H1 (cell line): Measurements from ENCODE around the gene ATP6AP1. TPM values are rescaled to one million over a fixed set of nuclear protein-coding genes. Genes with fewer than 3 reads are reported as not detected.

Experiments used
- BACH1 ChIP-seq: IDR thresholded peaks from 2 replicates; pipeline ENCODE4 v1.6.1; 2012; ENCODE audit warnings: low read length, improper control_type of control experiment
- BCL11A ChIP-seq, 2 experiments: IDR thresholded peaks; one replicate each; pipeline ENCODE4 v1.6.1; 2011; ENCODE audit warnings: low read depth in 2 of 2, low read length in 2 of 2, mild to moderate bottlenecking in 2 of 2
- CTCF ChIP-seq, 3 experiments: IDR thresholded peaks; 1 replicate in 2 of 3; 2 replicates in 1 of 3; pipeline versions ENCODE4 v1.5.1 to v1.6.1; 2011; ENCODE audit warnings: low read length in 3 of 3, mild to moderate bottlenecking in 3 of 3, inconsistent platforms in 2 of 3, low read depth in 1 of 3, moderate library complexity in 1 of 3; ENCODE audit not compliant: insufficient read depth in 1 of 3; ENCODE audit errors: control extremely low read depth in 1 of 3
- SUZ12 ChIP-seq: fragments of 200-600 bp; sonication (generic); IDR thresholded peaks from 2 replicates; pipeline ENCODE4 v1.6.1; 2012; ENCODE audit warnings: mild to moderate bottlenecking, inconsistent platforms, low read length, moderate library complexity, mixed read lengths
- polyA plus RNA-seq, 7 experiments: library from polyadenylated mRNA; depleted of rRNA in 3 of 7; stranded (reverse) in 5 of 7; unstranded in 2 of 7; fragments of >200 nt in 5 of 7; fragments of 200-250 nt in 2 of 7; gene quantifications; 1 replicate in 5 of 7; 2 replicates in 1 of 7; 4 replicates in 1 of 7; pipeline versions ENCODE4 v1.2.1 to v1.2.3, GENCODE V29; 2011 to 2013; ENCODE audit warnings: missing spikeins in 2 of 7, mixed read lengths in 2 of 7
- total RNA-seq: library from RNA; stranded (reverse); fragmentation: NEBNext Ultra II Directional; extraction: Animal tissue kit (Norgen Biotek cat#: 25700); gene quantifications from 2 replicates; pipeline ENCODE4 v1.2.1, GENCODE V29; 2021
- TF ChIP-seq, protein P1 (sequence below): IDR thresholded peaks from 2 replicates; pipeline ENCODE4 v1.6.1; 2012; ENCODE audit warnings: inconsistent platforms
- TF ChIP-seq, protein P2 (sequence below): IDR thresholded peaks from 2 replicates; pipeline ENCODE4 v1.6.1; 2012; ENCODE audit warnings: inconsistent platforms

Gene ATP6AP1
- total and polyA plus RNA-seq, 2 of the 8 experiments (the other 6 are each of a cell fraction or from before 2014, with no cell fraction given), result 44.6 to 80.8 TPM

DNA sequence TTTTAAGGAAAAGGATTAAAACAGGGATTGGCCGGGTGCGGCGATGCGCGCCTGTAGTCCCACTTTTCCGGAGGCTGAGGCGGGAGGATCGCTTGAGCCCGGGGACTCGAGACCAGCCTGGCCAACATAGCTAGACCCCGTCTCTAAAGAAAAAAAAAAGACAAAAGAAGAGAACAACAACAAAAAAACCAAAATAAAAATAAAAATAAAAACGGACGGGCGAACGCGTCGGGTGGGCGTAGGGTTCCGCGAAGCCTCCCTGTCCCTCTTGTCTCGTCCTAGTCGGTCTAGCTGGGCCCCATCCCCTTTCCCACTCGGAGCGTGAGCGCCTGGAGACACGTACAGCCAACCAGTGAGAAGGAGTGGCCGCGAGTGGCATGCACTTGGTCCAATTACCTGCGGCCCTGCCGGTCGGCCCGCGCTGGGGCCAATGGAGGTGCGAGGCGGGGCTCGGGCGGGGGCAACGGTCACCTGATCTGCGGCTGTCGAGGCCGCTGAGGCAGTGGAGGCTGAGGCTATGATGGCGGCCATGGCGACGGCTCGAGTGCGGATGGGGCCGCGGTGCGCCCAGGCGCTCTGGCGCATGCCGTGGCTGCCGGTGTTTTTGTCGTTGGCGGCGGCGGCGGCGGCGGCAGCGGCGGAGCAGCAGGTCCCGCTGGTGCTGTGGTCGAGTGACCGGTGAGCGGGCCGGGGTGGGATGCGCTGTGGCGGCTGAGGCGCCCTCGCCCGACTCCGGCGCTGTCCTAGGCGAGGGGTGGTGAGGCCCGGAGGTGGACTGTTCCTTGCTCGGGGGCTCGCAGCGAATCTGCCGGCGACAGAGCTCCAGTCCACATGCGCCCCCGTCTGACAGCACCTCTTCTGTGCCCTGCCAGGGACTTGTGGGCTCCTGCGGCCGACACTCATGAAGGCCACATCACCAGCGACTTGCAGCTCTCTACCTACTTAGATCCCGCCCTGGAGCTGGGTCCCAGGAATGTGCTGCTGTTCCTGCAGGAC is at the start of gene ATP6AP1 (continued):
- no peak for TF ChIP-seq CTCF (IDR thresholded peaks at IDR 0.05; ENCODE audit: control extremely low read depth in 1 of 3, insufficient read depth in 1 of 3, low read depth in 1 of 3, low read length in 3 of 3)
- TF ChIP-seq, protein P1, sequence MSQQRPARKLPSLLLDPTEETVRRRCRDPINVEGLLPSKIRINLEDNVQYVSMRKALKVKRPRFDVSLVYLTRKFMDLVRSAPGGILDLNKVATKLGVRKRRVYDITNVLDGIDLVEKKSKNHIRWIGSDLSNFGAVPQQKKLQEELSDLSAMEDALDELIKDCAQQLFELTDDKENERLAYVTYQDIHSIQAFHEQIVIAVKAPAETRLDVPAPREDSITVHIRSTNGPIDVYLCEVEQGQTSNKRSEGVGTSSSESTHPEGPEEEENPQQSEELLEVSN, result no peak
- no peak for TF ChIP-seq BCL11A (IDR thresholded peaks at IDR 0.05; ENCODE audit: low read depth in 2 of 2, low read length in 2 of 2)
- no peak for TF ChIP-seq SUZ12
- no peak for TF ChIP-seq BACH1
- TF ChIP-seq, protein P2, sequence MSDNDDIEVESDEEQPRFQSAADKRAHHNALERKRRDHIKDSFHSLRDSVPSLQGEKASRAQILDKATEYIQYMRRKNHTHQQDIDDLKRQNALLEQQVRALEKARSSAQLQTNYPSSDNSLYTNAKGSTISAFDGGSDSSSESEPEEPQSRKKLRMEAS, result 0 out of 2 replicates have a peak, but pooled peaks have one; percentile 52
